GM23248 (cell line): ENCODE measurements around the gene ZNF267. TPM values are rescaled to one million over a fixed set of nuclear protein-coding genes. Genes with fewer than 3 reads are reported as not detected.
"Not testable (repeated sequence)": the region's sequence is repeated elsewhere in the genome, so short reads cannot be mapped to it uniquely, and the experiment has no call there.

Experiments used
- DNase-seq: peaks from one replicate; pipeline ENCODE4 v3.0.0-alpha.2; 2015
- H2AFZ ChIP-seq: fragments of 200-600 bp; sonication (generic); 2 replicates; pipeline ENCODE4 v1.6.1; 2016; ENCODE audit warnings: antibody characterized with exemption
- H3F3A ChIP-seq: fragments of 200-600 bp; sonication (generic); 2 replicates; pipeline ENCODE4 v1.6.1; 2016; ENCODE audit warnings: mild to moderate bottlenecking, antibody characterized with exemption, mixed run types; ENCODE audit not compliant: insufficient read depth
- H3K27ac ChIP-seq: fragments of 200-600 bp; sonication (generic); 2 replicates; pipeline ENCODE4 v1.5.1; 2016; ENCODE audit warnings: mild to moderate bottlenecking
- H3K27me3 ChIP-seq: fragments of 200-600 bp; sonication (generic); replicated peaks from 2 replicates; pipeline ENCODE4 v1.6.1; 2016; ENCODE audit warnings: mild to moderate bottlenecking; ENCODE audit not compliant: insufficient read depth
- H3K36me3 ChIP-seq: fragments of 200-600 bp; sonication (generic); 2 replicates; pipeline ENCODE4 v1.6.1; 2016; ENCODE audit warnings: low read depth, mild to moderate bottlenecking
- H3K4me1 ChIP-seq: fragments of 200-600 bp; sonication (generic); 2 replicates; pipeline ENCODE4 v1.6.1; 2016; ENCODE audit warnings: mild to moderate bottlenecking; ENCODE audit not compliant: insufficient read depth
- H3K4me2 ChIP-seq: fragments of 200-600 bp; sonication (generic); one replicate; pipeline ENCODE4 v1.6.1; 2016; ENCODE audit warnings: mild to moderate bottlenecking; ENCODE audit not compliant: unreplicated experiment
- H3K4me3 ChIP-seq: fragments of 200-600 bp; sonication (generic); 2 replicates; pipeline ENCODE4 v1.5.1; 2016; ENCODE audit warnings: mild to moderate bottlenecking
- H3K79me2 ChIP-seq: fragments of 200-600 bp; sonication (generic); 2 replicates; pipeline ENCODE4 v1.6.1; 2016; ENCODE audit warnings: mild to moderate bottlenecking; ENCODE audit not compliant: insufficient read depth
- H3K9ac ChIP-seq: fragments of 200-600 bp; sonication (generic); 2 replicates; pipeline ENCODE4 v1.6.1; 2016; ENCODE audit warnings: mild to moderate bottlenecking
- H3K9me2 ChIP-seq: fragments of 200-600 bp; sonication (generic); 2 replicates; pipeline ENCODE4 v1.6.1; 2016; ENCODE audit warnings: mixed run types, mild to moderate bottlenecking, moderate library complexity; ENCODE audit not compliant: insufficient read depth
- H3K9me3 ChIP-seq: fragments of 200-600 bp; sonication (generic); one replicate; pipeline ENCODE4 v1.6.1; 2017; ENCODE audit warnings: low read depth
- H4K20me1 ChIP-seq: fragments of 200-600 bp; sonication (generic); 2 replicates; pipeline ENCODE4 v1.6.0; 2016; ENCODE audit not compliant: insufficient read depth
- EZH2 ChIP-seq: fragments of 200-600 bp; sonication (generic); IDR thresholded peaks from 2 replicates; pipeline ENCODE4 v1.6.1; 2018; ENCODE audit warnings: antibody characterized with exemption, mild to moderate bottlenecking; ENCODE audit not compliant: insufficient read depth, poor library complexity, severe bottlenecking
- EZH2phosphoT487 ChIP-seq: fragments of 200-600 bp; sonication (generic); IDR thresholded peaks from 2 replicates; pipeline ENCODE4 v1.6.1; 2018; ENCODE audit warnings: antibody characterized with exemption, moderate library complexity, mild to moderate bottlenecking, low read depth; ENCODE audit not compliant: insufficient read depth
- whole genome bisulfite sequencing, 2 experiments: methylation state at CpG; one replicate each; pipeline ENCODE4 v1.1.6; 2015 to 2017; ENCODE audit warnings: low lambda C conversion rate in 2 of 2, low coverage in 1 of 2; ENCODE audit errors: missing lambda C conversion rate in 2 of 2; 5-methylcytosine and 5-hydroxymethylcytosine counted together
- in situ Hi-C: fragments of 300-500 bp; cut with MboI; formaldehyde crosslinking; loops from 2 replicates; pipeline ENCODE4 v1.15.0; 2020
- polyA plus RNA-seq: library from polyadenylated mRNA; unstranded; fragments of >200 nt; fragmentation: Nextera tagmentation; extraction: Ambion mirVana; gene quantifications from 2 replicates; pipeline ENCODE4 v1.2.1, GENCODE V29; 2016
- total RNA-seq: library from RNA; depleted of rRNA; stranded (reverse); fragments of >200 nt; shearing (Covaris generic); gene quantifications from 2 replicates; pipeline ENCODE4 v1.2.3, GENCODE V29; 2014

Gene ZNF267
- total and polyA plus RNA-seq, 2 experiments from 2014 or later = 3.5 to 6.6 TPM

- peaks cover 100% of the 10 kb centered on the region for H3K79me2 ChIP-seq
- in situ Hi-C loops = loop anchor here (25.0 kb wide), 1 partner anchor 924 kb away; the partner anchor contains the start of gene SETD1A
- no peaks in the 10 kb centered on the region; the same call in 1 of the 2 replicates for H4K20me1 ChIP-seq
- WGBS, 2 experiments = 94 to 99% methylated on average over 4 of the region's 4 CpGs
- H3K36me3 ChIP-seq = peaks cover 68% of the 10 kb centered on the region
- H3K27me3 ChIP-seq = no peaks in the 10 kb centered on the region
- H3F3A ChIP-seq = no peaks in the 10 kb centered on the region
- H3K4me2 ChIP-seq = no peak overlapping the region
- no peak for DNase-seq
- H3K9ac ChIP-seq = no peak overlapping the region
- no peak overlapping the region for H3K27ac ChIP-seq
- H3K4me1 ChIP-seq = 0 out of 2 replicates have a peak, but pooled peaks cover 2% of the 10 kb centered on the region
- H3K4me3 ChIP-seq = no peak overlapping the region
- no peak overlapping the region for H2AFZ ChIP-seq
- no peaks in the 10 kb centered on the region for H3K9me3 ChIP-seq
- no peak for TF ChIP-seq EZH2
- TF ChIP-seq EZH2phosphoT487 = no peak
- H3K9me2 ChIP-seq = no peaks in the 10 kb centered on the region
Measured at GRCh38 chr16:31886227-31886626, 12.6 kb downstream of the ZNF267 start.

GRCh38 chr16:31888735-31889134 lies 15.1 kb downstream of the ZNF267 start:
- TF ChIP-seq EZH2 (no peak), EZH2phosphoT487 (no peak)
- Histone ChIP-seq H3K27me3 (no peaks in the 10 kb centered on the region), H2AFZ (no peak overlapping the region), H3K36me3 (peaks cover 84% of the 10 kb centered on the region), H3K4me1 (no peaks in the 10 kb centered on the region), H3K27ac (no peak overlapping the region), H3K9ac (no peak overlapping the region), H3F3A (no peaks in the 10 kb centered on the region), H3K9me3 (no peaks in the 10 kb centered on the region), H4K20me1 (no peaks in the 10 kb centered on the region; the same call in 1 of the 2 replicates), H3K4me2 (no peak overlapping the region), H3K79me2 (peaks cover 92% of the 10 kb centered on the region), H3K9me2 (no peaks in the 10 kb centered on the region), H3K4me3 (no peak overlapping the region)
- DNase-seq = no peak
- in situ Hi-C loops = loop anchor here (25.0 kb wide), 1 partner anchor 926 kb away; the partner anchor contains the start of gene SETD1A

GRCh38 chr16:31892111-31892510 lies 18.5 kb downstream of the ZNF267 start:
- not testable (repeated sequence) for H3K27ac ChIP-seq, H3K27me3 ChIP-seq, H3K4me2 ChIP-seq, H3K9me2 ChIP-seq, H4K20me1 ChIP-seq, H3K9me3 ChIP-seq, H2AFZ ChIP-seq, H3K9ac ChIP-seq, H3K4me1 ChIP-seq, H3F3A ChIP-seq, H3K4me3 ChIP-seq, DNase-seq
- WGBS, 2 experiments = 96 to 100% methylated on average over 4 of the region's 4 CpGs
- peaks cover 92% of the 10 kb centered on the region for H3K79me2 ChIP-seq
- in situ Hi-C loops = loop anchor here (25.0 kb wide), 1 partner anchor 930 kb away; the partner anchor contains the start of gene SETD1A
- H3K36me3 ChIP-seq = peaks cover 87% of the 10 kb centered on the region

GRCh38 chr16:31893824-31894223 lies 20.2 kb downstream of the ZNF267 start:
- H3K9ac ChIP-seq = no peak overlapping the region
- H3K79me2 ChIP-seq = peaks cover 92% of the 10 kb centered on the region
- no peaks in the 10 kb centered on the region for H3K27me3 ChIP-seq
- no peak overlapping the region for H3K27ac ChIP-seq
- H4K20me1 ChIP-seq = no peaks in the 10 kb centered on the region
- no peak overlapping the region for H2AFZ ChIP-seq
- no peaks in the 10 kb centered on the region for H3K9me3 ChIP-seq
- in situ Hi-C loops = loop anchor here (25.0 kb wide), 1 partner anchor 932 kb away; the partner anchor contains the start of gene SETD1A
- no peak for TF ChIP-seq EZH2
- TF ChIP-seq EZH2phosphoT487 = no peak
- H3K4me1 ChIP-seq = no peaks in the 10 kb centered on the region
- no peak for DNase-seq
- H3K4me2 ChIP-seq = no peak overlapping the region
- 0 out of 2 replicates have a peak, but pooled peaks cover 5% of the 10 kb centered on the region for H3F3A ChIP-seq
- H3K36me3 ChIP-seq = peaks cover 87% of the 10 kb centered on the region
- WGBS, 2 experiments = 100% methylated on average over 1 of the region's 1 CpG
- no peak overlapping the region for H3K4me3 ChIP-seq
- H3K9me2 ChIP-seq = no peaks in the 10 kb centered on the region

GRCh38 chr16:31897283-31897682 lies 23.7 kb downstream of the ZNF267 start:
- H3K79me2 ChIP-seq = peaks cover 84% of the 10 kb centered on the region
- no peak for DNase-seq
- TF ChIP-seq EZH2 (no peak), EZH2phosphoT487 (no peak)
- no peak overlapping the region for H3K4me3 ChIP-seq
- H3K9me2 ChIP-seq = no peaks in the 10 kb centered on the region
- no peaks in the 10 kb centered on the region for H3K9me3 ChIP-seq
- no peaks in the 10 kb centered on the region for H4K20me1 ChIP-seq
- no peaks in the 10 kb centered on the region for H3K27me3 ChIP-seq
- no peak overlapping the region for H3K4me2 ChIP-seq
- no peak overlapping the region for H3K27ac ChIP-seq
- peaks cover 61% of the 10 kb centered on the region for H3K36me3 ChIP-seq
- H2AFZ ChIP-seq = no peak overlapping the region
- 0 out of 2 replicates have a peak, but pooled peaks cover 5% of the 10 kb centered on the region for H3F3A ChIP-seq
- H3K4me1 ChIP-seq = no peaks in the 10 kb centered on the region
- in situ Hi-C loops = loop anchor here (25.0 kb wide), 1 partner anchor 935 kb away; the partner anchor contains the start of gene SETD1A
- no peak overlapping the region for H3K9ac ChIP-seq
